ENCODE measurements around the gene MYO5B.

- TF ChIP-seq ATF3 (IDR thresholded peaks at IDR 0.05) (no peak), ATF3 (CRISPR knock-in tag; conservative IDR thresholded peaks at IDR 0.05) (no peak), TOE1 (IDR thresholded peaks at IDR 0.05; ENCODE audit: borderline replicate concordance) (no peak), TOE1 (CRISPR knock-in tag; IDR thresholded peaks at IDR 0.05; ENCODE audit: borderline replicate concordance, low read depth) (no peak), POLR2A (conservative IDR thresholded peaks at IDR 0.05) (no peak), ZNF609 (CRISPR knock-in tag; IDR thresholded peaks at IDR 0.05; ENCODE audit: borderline replicate concordance) (no peak)
- TF ChIP-seq, protein P1, sequence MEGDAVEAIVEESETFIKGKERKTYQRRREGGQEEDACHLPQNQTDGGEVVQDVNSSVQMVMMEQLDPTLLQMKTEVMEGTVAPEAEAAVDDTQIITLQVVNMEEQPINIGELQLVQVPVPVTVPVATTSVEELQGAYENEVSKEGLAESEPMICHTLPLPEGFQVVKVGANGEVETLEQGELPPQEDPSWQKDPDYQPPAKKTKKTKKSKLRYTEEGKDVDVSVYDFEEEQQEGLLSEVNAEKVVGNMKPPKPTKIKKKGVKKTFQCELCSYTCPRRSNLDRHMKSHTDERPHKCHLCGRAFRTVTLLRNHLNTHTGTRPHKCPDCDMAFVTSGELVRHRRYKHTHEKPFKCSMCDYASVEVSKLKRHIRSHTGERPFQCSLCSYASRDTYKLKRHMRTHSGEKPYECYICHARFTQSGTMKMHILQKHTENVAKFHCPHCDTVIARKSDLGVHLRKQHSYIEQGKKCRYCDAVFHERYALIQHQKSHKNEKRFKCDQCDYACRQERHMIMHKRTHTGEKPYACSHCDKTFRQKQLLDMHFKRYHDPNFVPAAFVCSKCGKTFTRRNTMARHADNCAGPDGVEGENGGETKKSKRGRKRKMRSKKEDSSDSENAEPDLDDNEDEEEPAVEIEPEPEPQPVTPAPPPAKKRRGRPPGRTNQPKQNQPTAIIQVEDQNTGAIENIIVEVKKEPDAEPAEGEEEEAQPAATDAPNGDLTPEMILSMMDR (IDR thresholded peaks at IDR 0.05 in 2 of 3, conservative IDR thresholded peaks at IDR 0.05 in 1 of 3; ENCODE audit: insufficient read depth in 2 of 3, low read depth in 1 of 3, low read length in 3 of 3) = no peak
Observed at GRCh38 chr18:50189160-50189559, 5.8 kb downstream of the MYO5B start.
